B cell (primary cell): ENCODE results near the gene CMTM1. TPM values are rescaled to one million over a fixed set of nuclear protein-coding genes. Genes with fewer than 3 reads are reported as not detected.
A peak's percentile ranks its signal among the peaks of the same experiment; 100 is the strongest.

Experiments used
- ATAC-seq: fragments of 200-7000 bp; cut with Tn5 transposase; one replicate; pipeline ENCODE4 v1.10.0; 2021; ENCODE audit warnings: low read depth, mild to moderate bottlenecking, moderate number of reproducible peaks, moderate library complexity
- CTCF ChIA-PET: fragments of 350-600 bp; sonication (Branson Sonifier 250); formaldehyde crosslinking; loops from one replicate; lab custom pipeline; 2021; ENCODE audit warnings: antibody characterized with exemption, inconsistent platforms; lab: Charles Lee
- POLR2A ChIA-PET: fragments of 350-600 bp; sonication (Branson Sonifier 250); formaldehyde crosslinking; loops from one replicate; lab custom pipeline; 2021; ENCODE audit warnings: antibody characterized with exemption; lab: Charles Lee
- DNase-seq: peaks from one replicate; pipeline ENCODE4 v3.0.0; 2013
- H2AFZ ChIP-seq: 2 replicates; pipeline ENCODE4 v1.6.1; 2012; ENCODE audit warnings: mild to moderate bottlenecking, low read depth, low read length; ENCODE audit not compliant: insufficient read depth, poor library complexity, severe bottlenecking
- H3K27ac ChIP-seq, 2 donors: 1 replicate in 1 of 2; 2 replicates in 1 of 2; pipeline ENCODE4 v1.5.1; 2012 to 2013; ENCODE audit warnings: low read length in 2 of 2, mild to moderate bottlenecking in 2 of 2, moderate library complexity in 1 of 2
- H3K27me3 ChIP-seq, 4 experiments: fragments of 200-600 bp in 1 of 4; sonication (generic) in 1 of 4; replicated peaks in 1 of 4; 1 replicate in 2 of 4; 2 replicates in 2 of 4; pipeline versions ENCODE4 v1.6.1 to v1.7.0; 2013 to 2016; ENCODE audit warnings: low read length in 3 of 4, mild to moderate bottlenecking in 2 of 4, mixed read lengths in 1 of 4, moderate library complexity in 1 of 4; ENCODE audit not compliant: insufficient read depth in 4 of 4, control insufficient read depth in 3 of 4; ENCODE audit errors: control extremely low read depth in 1 of 4
- H3K36me3 ChIP-seq, 2 experiments: replicated peaks in 1 of 2; 1 replicate in 1 of 2; 2 replicates in 1 of 2; pipeline versions ENCODE4 v1.6.1 to v1.7.1; 2013; ENCODE audit warnings: low read length in 1 of 2; ENCODE audit not compliant: insufficient read depth in 2 of 2, control insufficient read depth in 1 of 2; ENCODE audit errors: control extremely low read depth in 1 of 2, extremely low read depth in 1 of 2
- H3K4me1 ChIP-seq, 2 donors: fragments of 200-600 bp in 1 of 2; sonication (generic) in 1 of 2; 1 replicate in 1 of 2; 2 replicates in 1 of 2; pipeline versions ENCODE4 v1.5.1 to v1.6.1; 2013 to 2017; ENCODE audit warnings: low read length in 2 of 2; ENCODE audit not compliant: control insufficient read depth in 2 of 2, insufficient read depth in 2 of 2
- H3K4me2 ChIP-seq: replicated peaks from 2 replicates; pipeline ENCODE3; 2012; ENCODE audit warnings: mild to moderate bottlenecking, low read depth, low read length; ENCODE audit not compliant: poor library complexity, severe bottlenecking
- H3K4me3 ChIP-seq, 5 experiments: fragments of 200-600 bp in 1 of 5; sonication (generic) in 1 of 5; 1 replicate in 3 of 5; 2 replicates in 2 of 5; pipeline versions ENCODE4 v1.5.1 to v1.7.0; 2011 to 2016; ENCODE audit warnings: low read length in 4 of 5, mild to moderate bottlenecking in 4 of 5, low read depth in 2 of 5, control low read depth in 1 of 5, moderate library complexity in 1 of 5; ENCODE audit not compliant: insufficient read depth in 1 of 5; ENCODE audit errors: control extremely low read depth in 1 of 5, extremely low read depth in 1 of 5
- H3K79me2 ChIP-seq: fragments of 200-600 bp; sonication (generic); one replicate; pipeline ENCODE4 v1.6.0; 2016; ENCODE audit warnings: low read length; ENCODE audit not compliant: control insufficient read depth, insufficient read depth
- H3K9ac ChIP-seq: fragments of 200-600 bp; sonication (generic); 2 replicates; pipeline ENCODE4 v1.6.1; 2017; ENCODE audit warnings: mild to moderate bottlenecking, low read length, moderate library complexity
- H3K9me3 ChIP-seq, 3 donors: one replicate each; pipeline versions ENCODE4 v1.6.1 to v1.7.1; 2013; ENCODE audit warnings: low read length in 2 of 3; ENCODE audit not compliant: control insufficient read depth in 2 of 3, insufficient read depth in 1 of 3; ENCODE audit errors: control extremely low read depth in 1 of 3
- H4K20me1 ChIP-seq: 2 replicates; pipeline ENCODE4 v1.6.0; 2012; ENCODE audit warnings: mild to moderate bottlenecking, low read length; ENCODE audit not compliant: insufficient read depth, control insufficient read depth, poor library complexity, severe bottlenecking
- H3K27ac Mint-ChIP-seq: one replicate; pipeline ENCODE4 v1.8.0; 2021; ENCODE audit warnings: mixed read lengths
- H3K27me3 Mint-ChIP-seq: one replicate; pipeline ENCODE4 v1.8.0; 2021; ENCODE audit warnings: mixed read lengths
- H3K4me1 Mint-ChIP-seq: one replicate; pipeline ENCODE4 v1.8.0; 2021; ENCODE audit warnings: mixed read lengths
- H3K4me3 Mint-ChIP-seq: one replicate; pipeline ENCODE4 v1.8.0; 2021; ENCODE audit warnings: mixed read lengths
- H3K9me3 Mint-ChIP-seq: one replicate; pipeline ENCODE4 v1.8.0; 2022; ENCODE audit warnings: mixed read lengths; ENCODE audit not compliant: insufficient read depth
- EZH2 ChIP-seq: IDR thresholded peaks from 2 replicates; pipeline ENCODE4 v1.6.1; 2012; ENCODE audit warnings: borderline replicate concordance, low read depth, mild to moderate bottlenecking, moderate library complexity, low read length; ENCODE audit not compliant: insufficient read depth, poor library complexity, severe bottlenecking
- WGBS: methylation state at CpG from one replicate; pipeline ENCODE4 v1.1.5; 2013; ENCODE audit warnings: missing lambda C conversion rate; ENCODE audit not compliant: insufficient coverage; 5-methylcytosine and 5-hydroxymethylcytosine counted together
- intact Hi-C: fragments of 100-400 bp; cut with micrococcal nuclease; formaldehyde crosslinking; loops from one replicate; pipeline ENCODE4 v1.10.0; 2022
- polyA plus RNA-seq: library from polyadenylated mRNA; depleted of rRNA; stranded (reverse); fragments of >200 nt; gene quantifications from 2 replicates; pipeline ENCODE4 v1.2.3, GENCODE V29; 2012
- total RNA-seq, 2 donors: library from RNA; stranded (reverse); fragments of 120-200 nt in 1 of 2; gene quantifications; 1 replicate in 1 of 2; 2 replicates in 1 of 2; pipeline versions ENCODE4 v1.2.3 to v1.2.4, GENCODE V29; 2013 to 2022
- TF ChIP-seq, protein P1 (sequence below): fragments of 200-600 bp; IDR thresholded peaks from one replicate; pipeline ENCODE4 v1.8.0; 2022; ENCODE audit warnings: antibody characterized with exemption, mild to moderate bottlenecking

CMTM1 gene
- total and polyA plus RNA-seq, 2 donors (not counting 1 experiment from before 2014, with no cell fraction given), result 1.6 to 5.9 TPM

GRCh38 chr16:66539623-66540469, 26.4 kb upstream of the CMTM1 start:
- H3K4me3 ChIP-seq, result peak overlapping the region in 3 of 5 experiments; percentile 2 to 19 (median 2)
- TF ChIP-seq, protein P1, sequence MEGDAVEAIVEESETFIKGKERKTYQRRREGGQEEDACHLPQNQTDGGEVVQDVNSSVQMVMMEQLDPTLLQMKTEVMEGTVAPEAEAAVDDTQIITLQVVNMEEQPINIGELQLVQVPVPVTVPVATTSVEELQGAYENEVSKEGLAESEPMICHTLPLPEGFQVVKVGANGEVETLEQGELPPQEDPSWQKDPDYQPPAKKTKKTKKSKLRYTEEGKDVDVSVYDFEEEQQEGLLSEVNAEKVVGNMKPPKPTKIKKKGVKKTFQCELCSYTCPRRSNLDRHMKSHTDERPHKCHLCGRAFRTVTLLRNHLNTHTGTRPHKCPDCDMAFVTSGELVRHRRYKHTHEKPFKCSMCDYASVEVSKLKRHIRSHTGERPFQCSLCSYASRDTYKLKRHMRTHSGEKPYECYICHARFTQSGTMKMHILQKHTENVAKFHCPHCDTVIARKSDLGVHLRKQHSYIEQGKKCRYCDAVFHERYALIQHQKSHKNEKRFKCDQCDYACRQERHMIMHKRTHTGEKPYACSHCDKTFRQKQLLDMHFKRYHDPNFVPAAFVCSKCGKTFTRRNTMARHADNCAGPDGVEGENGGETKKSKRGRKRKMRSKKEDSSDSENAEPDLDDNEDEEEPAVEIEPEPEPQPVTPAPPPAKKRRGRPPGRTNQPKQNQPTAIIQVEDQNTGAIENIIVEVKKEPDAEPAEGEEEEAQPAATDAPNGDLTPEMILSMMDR, result no peak
- no peak for TF ChIP-seq EZH2
- Mint-ChIP-seq H3K4me1 (peaks cover 58% of the 10 kb centered on the region), H3K27ac (peak overlapping the region; percentile 60), H3K9me3 (no peaks in the 10 kb centered on the region), H3K27me3 (no peaks in the 10 kb centered on the region), H3K4me3 (peak overlapping the region; percentile 62)
- H3K4me1 ChIP-seq, result peaks cover 38 to 43% of the 10 kb centered on the region in 2 donors
- H3K9ac ChIP-seq, result no peak overlapping the region
- intact Hi-C loops, result loop anchor here (1.0 kb wide), 2 partner anchors 9 to 15 kb away; no protein-coding TSS in a partner anchor
- H3K27ac ChIP-seq, result no peak overlapping the region
- no CpG with 5 or more reads among the region's 3 CpGs for WGBS
- no peaks in the 10 kb centered on the region for H3K27me3 ChIP-seq
- H3K79me2 ChIP-seq, result no peaks in the 10 kb centered on the region
- no peaks in the 10 kb centered on the region for H4K20me1 ChIP-seq
- no peak overlapping the region for H2AFZ ChIP-seq
- no peaks in the 10 kb centered on the region for H3K36me3 ChIP-seq
- peak overlapping the region; percentile 55 for H3K4me2 ChIP-seq
- no peaks in the 10 kb centered on the region for H3K9me3 ChIP-seq
- POLR2A ChIA-PET, result interaction anchor here (0.7 to 1.5 kb wide), 3 partner anchors 9 to 1874 kb away, joined by 3 to 6 read pairs (median 4); no protein-coding TSS in a partner anchor
- ATAC-seq (peak; percentile 80), DNase-seq (peak; percentile 62)
- CTCF ChIA-PET, result interaction anchor here (0.9 to 1.4 kb wide), 4 partner anchors 8 to 55 kb away, joined by 3 to 6 read pairs (median 4); no protein-coding TSS in a partner anchor
